Stimulated activated CD4-positive, alpha-beta T cell treated with anti-CD3 and anti-CD28 coated beads, Interleukin-12 subunit alpha, Interleukin-12 subunit beta, amount 100 ng/mL, for 24 hours (primary cell): ENCODE measurements around the gene CERS5.

ENCODE experiments used
- DNase-seq, 2 experiments: peaks; one replicate each; pipeline ENCODE4 v3.0.0-alpha.2; 2020; ENCODE audit warnings: low read depth in 2 of 2

Gene CERS5

GRCh38 chr12:50079771-50080170 is 87.4 kb downstream of the CERS5 start:
- DNase-seq: no peak
